Activated naive CD4-positive, alpha-beta T cell treated with anti-CD3 and anti-CD28 coated beads, Interleukin-2, amount 50 U/mL, for 24 hours (primary cell): ENCODE measurements around the gene ZC3H13.
"Not testable (repeated sequence)": the region's sequence is repeated elsewhere in the genome, so short reads cannot be mapped to it uniquely, and the experiment has no call there.

Experiments used
- H3K27ac Mint-ChIP-seq: one replicate; pipeline ENCODE4 v1.8.0; 2021; ENCODE audit warnings: mild to moderate bottlenecking, mixed read lengths
- H3K27me3 Mint-ChIP-seq: one replicate; pipeline ENCODE4 v1.8.0; 2021; ENCODE audit warnings: mixed read lengths
- H3K36me3 Mint-ChIP-seq: one replicate; pipeline ENCODE4 v1.8.0; 2021; ENCODE audit warnings: mixed read lengths
- H3K4me1 Mint-ChIP-seq: one replicate; pipeline ENCODE4 v1.8.0; 2021; ENCODE audit warnings: mixed read lengths
- H3K4me3 Mint-ChIP-seq: one replicate; pipeline ENCODE4 v1.8.0; 2021; ENCODE audit warnings: mild to moderate bottlenecking, mixed read lengths
- H3K9me3 Mint-ChIP-seq: one replicate; pipeline ENCODE4 v1.8.0; 2021; ENCODE audit warnings: mixed read lengths

Gene ZC3H13

DNA sequence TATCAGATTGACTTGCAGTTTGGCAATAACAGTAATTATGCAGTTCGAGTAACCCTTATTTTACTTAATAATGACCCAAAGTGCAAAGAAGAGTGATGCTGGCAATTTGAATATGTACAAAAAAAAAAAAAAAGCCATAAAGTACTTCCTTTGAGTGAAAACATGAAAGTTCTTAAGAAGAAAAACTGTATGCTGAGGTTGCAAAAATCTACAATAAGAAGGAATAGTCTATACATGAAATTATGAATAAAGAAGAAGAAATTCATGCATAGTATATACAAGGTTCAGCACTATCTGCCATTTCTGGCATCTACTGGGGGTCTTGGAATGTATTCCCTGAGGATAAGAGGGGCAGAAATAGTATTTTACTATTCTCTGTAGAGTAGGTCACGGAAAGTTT lies 55.9 kb downstream of the ZC3H13 start:
- no peak overlapping the region for H3K4me3 Mint-ChIP-seq
- H3K36me3 Mint-ChIP-seq: peaks cover 19% of the 10 kb centered on the region
- H3K4me1 Mint-ChIP-seq: peaks cover 9% of the 10 kb centered on the region
- H3K27ac Mint-ChIP-seq: no peak overlapping the region
- H3K9me3 Mint-ChIP-seq: no peaks in the 10 kb centered on the region
- H3K27me3 Mint-ChIP-seq: no peaks in the 10 kb centered on the region

DNA sequence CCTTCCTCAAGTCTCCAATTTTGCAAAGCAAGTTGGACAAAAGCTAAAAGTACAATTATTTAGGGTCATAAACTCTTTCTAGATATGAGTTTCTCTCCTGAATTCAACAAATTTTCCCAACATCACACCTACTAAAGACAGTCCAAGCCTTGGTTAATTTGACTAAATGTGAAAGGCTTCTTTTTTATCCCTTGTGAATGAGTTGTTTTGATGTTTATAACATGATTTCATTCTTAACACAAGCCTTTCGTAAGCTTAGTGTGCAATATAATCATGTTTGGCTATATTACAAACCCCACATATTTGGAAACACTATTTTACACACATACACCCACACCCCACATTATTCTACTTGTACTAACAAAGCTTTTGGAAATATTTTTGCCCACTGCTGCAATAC lies 57.3 kb downstream of the ZC3H13 start:
- peaks cover 9% of the 10 kb centered on the region for H3K4me1 Mint-ChIP-seq
- H3K9me3 Mint-ChIP-seq: no peaks in the 10 kb centered on the region
- H3K36me3 Mint-ChIP-seq: peaks cover 15% of the 10 kb centered on the region
- no peak overlapping the region for H3K27ac Mint-ChIP-seq
- no peak overlapping the region for H3K4me3 Mint-ChIP-seq
- H3K27me3 Mint-ChIP-seq: no peaks in the 10 kb centered on the region

DNA sequence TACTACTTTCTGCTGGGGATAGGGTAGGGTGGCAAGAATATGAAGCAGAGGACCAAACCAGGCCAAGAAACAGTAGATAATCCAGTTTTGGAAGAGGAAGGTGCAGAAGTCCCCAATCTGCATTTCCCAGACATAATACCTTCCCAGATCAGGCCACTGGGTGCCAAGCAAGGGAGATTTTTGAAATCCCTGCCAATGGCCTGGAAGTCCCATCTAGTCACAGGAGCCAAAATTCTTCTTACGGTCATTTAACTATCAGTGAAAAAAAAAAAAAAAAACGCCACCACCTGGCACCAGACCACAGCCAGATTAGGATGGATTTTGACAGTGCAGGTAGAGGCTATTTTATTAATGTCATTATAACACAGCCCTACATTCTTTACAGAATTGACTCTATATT lies 57.8 kb downstream of the ZC3H13 start:
- H3K9me3 Mint-ChIP-seq: no peaks in the 10 kb centered on the region
- peaks cover 9% of the 10 kb centered on the region for H3K4me1 Mint-ChIP-seq
- no peak overlapping the region for H3K4me3 Mint-ChIP-seq
- peaks cover 12% of the 10 kb centered on the region for H3K36me3 Mint-ChIP-seq
- no peaks in the 10 kb centered on the region for H3K27me3 Mint-ChIP-seq
- H3K27ac Mint-ChIP-seq: no peak overlapping the region

DNA sequence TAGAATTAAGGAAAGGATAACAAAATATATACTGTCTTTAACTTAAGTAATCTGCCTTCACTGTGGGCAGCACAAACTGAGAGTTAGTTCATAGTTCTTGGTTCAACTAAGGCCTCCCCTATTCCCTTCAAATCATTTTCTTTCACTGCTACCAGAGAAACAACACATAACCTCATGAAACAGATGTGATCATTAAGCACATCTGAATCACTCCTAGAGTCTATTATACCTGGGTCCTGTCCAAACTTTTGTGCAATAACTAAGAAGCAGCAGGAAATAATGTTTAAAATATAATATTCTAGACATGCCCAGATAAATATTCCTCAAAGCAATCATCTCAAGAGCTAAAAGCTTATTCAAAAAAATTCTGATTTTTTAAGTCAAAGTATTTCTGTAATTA lies 62.9 kb downstream of the ZC3H13 start:
- H3K36me3 Mint-ChIP-seq: peaks cover 28% of the 10 kb centered on the region
- H3K4me3 Mint-ChIP-seq: no peak overlapping the region
- no peak overlapping the region for H3K27ac Mint-ChIP-seq
- no peaks in the 10 kb centered on the region for H3K9me3 Mint-ChIP-seq
- peaks cover 9% of the 10 kb centered on the region for H3K4me1 Mint-ChIP-seq
- no peaks in the 10 kb centered on the region for H3K27me3 Mint-ChIP-seq

DNA sequence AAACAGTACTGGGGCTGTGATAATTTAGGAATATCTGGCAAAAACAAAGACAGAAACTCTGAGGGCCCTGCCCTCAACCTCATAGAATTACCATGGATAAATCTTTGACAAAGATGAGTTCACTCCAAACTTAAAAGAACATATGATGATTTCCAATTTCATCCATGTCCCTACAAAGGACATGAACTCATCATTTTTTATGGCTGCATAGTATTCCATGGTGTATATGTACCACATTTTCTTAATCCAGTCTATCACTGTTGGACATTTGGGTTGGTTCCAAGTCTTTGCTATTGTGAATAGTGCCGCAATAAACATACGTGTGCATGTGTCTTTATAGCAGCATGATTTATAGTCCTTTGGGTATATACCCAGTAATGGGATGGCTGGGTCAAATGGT lies 71.4 kb downstream of the ZC3H13 start:
- Mint-ChIP-seq H3K36me3 (peaks cover 50% of the 10 kb centered on the region), H3K4me1 (peaks cover 29% of the 10 kb centered on the region)
- not testable (repeated sequence) for H3K4me3 Mint-ChIP-seq, H3K27ac Mint-ChIP-seq, H3K27me3 Mint-ChIP-seq, H3K9me3 Mint-ChIP-seq

DNA sequence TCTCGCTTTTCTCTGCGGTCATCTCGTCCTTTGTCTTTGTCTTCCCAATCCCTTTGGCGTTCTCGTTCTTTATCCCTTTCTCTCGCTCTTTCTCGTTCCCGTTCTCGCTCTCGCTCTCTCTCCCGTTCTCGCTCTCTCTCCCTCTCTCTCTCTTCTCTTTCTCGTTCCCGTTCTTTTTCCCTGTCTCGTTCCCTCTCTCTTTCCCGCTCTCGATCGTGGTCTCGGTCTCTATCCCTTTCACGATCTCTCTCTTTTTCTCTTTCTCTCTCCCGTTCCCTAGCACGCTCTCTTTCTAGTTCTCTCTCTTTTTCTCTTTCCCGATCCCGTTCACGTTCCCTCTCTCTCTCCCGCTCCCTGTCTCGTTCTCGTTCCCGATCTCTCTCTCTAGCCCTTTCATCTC lies 77.2 kb downstream of the ZC3H13 start:
- Mint-ChIP-seq H3K4me3 (no peak overlapping the region), H3K27me3 (no peaks in the 10 kb centered on the region), H3K36me3 (peaks cover 36% of the 10 kb centered on the region), H3K4me1 (peaks cover 19% of the 10 kb centered on the region), H3K27ac (peak overlapping the region; percentile 80), H3K9me3 (no peaks in the 10 kb centered on the region)

DNA sequence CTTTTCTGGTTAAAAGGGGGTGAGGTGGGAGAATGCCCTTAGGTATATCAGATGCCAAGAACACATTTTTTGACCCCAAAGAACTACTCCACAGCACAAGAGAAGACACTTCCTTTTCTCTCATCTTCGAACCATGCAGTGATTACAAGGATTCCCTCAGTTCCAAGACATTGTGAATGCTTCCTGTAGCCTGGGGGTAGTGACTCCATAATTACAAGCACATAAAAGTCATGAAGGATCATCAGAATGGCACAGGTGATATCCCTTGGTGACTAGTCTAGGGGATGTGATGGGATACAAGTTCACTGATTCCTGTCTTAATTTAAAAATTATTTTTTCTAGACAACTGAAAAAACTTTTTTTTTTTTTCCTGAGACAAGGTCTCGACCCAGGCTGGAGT lies 78.0 kb downstream of the ZC3H13 start:
- H3K4me1 Mint-ChIP-seq: peaks cover 15% of the 10 kb centered on the region
- H3K36me3 Mint-ChIP-seq: peaks cover 38% of the 10 kb centered on the region
- no peaks in the 10 kb centered on the region for H3K9me3 Mint-ChIP-seq
- H3K27me3 Mint-ChIP-seq: no peaks in the 10 kb centered on the region
- no peak overlapping the region for H3K27ac Mint-ChIP-seq
- no peak overlapping the region for H3K4me3 Mint-ChIP-seq

DNA sequence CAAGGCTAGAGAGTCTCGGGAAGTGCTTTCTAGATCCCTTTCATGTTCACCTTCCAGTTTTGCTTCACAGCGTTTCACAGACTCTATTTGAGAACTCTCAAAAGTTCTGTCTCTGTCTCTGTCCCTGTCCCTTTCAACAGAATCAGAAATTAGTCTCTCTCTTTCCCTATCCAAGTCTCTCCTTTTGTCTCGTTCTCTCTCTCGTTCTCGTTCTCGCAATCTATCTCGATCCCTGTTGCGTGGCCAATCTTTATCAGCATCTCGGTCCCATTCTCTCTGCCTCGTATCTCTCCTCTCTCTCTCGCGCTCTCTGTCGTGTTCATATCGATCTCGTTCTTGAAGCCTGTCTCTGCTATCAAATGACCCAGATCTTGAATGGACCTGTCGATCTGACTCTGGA lies 85.0 kb downstream of the ZC3H13 start:
- H3K9me3 Mint-ChIP-seq: no peaks in the 10 kb centered on the region
- peaks cover 23% of the 10 kb centered on the region for H3K4me1 Mint-ChIP-seq
- peak overlapping the region; percentile 69 for H3K27ac Mint-ChIP-seq
- no peak overlapping the region for H3K4me3 Mint-ChIP-seq
- H3K36me3 Mint-ChIP-seq: peaks cover 37% of the 10 kb centered on the region
- H3K27me3 Mint-ChIP-seq: no peaks in the 10 kb centered on the region

DNA sequence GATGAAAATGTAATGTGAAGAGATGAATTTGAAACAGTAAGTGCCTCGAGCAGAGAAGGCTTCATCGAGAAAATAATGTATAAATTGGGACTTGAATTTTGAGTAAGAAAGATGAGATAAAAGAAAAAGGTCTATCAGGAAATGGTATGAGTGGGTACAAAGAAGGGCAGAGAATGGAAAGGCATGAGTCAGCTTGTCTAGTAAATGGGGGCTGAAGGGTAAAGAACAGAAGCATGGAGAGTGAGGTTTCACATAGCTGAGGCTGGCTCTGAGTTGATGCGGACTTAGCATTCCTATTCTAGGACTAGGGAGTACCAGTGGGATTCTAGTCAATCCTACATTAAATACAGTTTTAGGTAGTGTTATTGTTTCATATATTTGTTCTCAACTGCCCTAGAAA lies 85.8 kb downstream of the ZC3H13 start:
- no peaks in the 10 kb centered on the region for H3K9me3 Mint-ChIP-seq
- H3K4me1 Mint-ChIP-seq: peaks cover 23% of the 10 kb centered on the region
- peak overlapping the region; percentile 31 for H3K27ac Mint-ChIP-seq
- H3K36me3 Mint-ChIP-seq: peaks cover 35% of the 10 kb centered on the region
- peak overlapping the region; percentile 34 for H3K4me3 Mint-ChIP-seq
- no peaks in the 10 kb centered on the region for H3K27me3 Mint-ChIP-seq

DNA sequence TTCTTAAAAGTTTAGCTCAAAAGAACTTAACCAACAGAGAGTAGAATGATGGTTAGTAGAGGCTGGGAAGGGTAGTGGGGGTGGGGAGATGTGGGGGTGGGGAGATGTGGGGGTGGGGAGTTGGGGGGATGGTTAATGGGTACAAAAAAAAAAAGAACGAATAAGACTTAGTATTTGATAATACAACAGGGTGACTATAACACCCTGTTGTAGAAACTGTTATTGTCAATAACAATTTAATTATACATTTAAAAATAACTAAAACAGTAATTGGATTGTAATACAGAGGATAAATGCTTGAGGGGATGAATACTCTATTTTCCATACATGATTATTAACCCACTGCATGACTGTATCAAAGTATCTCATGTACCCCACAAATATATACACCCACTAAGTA lies 91.1 kb downstream of the ZC3H13 start:
- Mint-ChIP-seq H3K9me3 (no peaks in the 10 kb centered on the region), H3K4me3 (no peak overlapping the region)

DNA sequence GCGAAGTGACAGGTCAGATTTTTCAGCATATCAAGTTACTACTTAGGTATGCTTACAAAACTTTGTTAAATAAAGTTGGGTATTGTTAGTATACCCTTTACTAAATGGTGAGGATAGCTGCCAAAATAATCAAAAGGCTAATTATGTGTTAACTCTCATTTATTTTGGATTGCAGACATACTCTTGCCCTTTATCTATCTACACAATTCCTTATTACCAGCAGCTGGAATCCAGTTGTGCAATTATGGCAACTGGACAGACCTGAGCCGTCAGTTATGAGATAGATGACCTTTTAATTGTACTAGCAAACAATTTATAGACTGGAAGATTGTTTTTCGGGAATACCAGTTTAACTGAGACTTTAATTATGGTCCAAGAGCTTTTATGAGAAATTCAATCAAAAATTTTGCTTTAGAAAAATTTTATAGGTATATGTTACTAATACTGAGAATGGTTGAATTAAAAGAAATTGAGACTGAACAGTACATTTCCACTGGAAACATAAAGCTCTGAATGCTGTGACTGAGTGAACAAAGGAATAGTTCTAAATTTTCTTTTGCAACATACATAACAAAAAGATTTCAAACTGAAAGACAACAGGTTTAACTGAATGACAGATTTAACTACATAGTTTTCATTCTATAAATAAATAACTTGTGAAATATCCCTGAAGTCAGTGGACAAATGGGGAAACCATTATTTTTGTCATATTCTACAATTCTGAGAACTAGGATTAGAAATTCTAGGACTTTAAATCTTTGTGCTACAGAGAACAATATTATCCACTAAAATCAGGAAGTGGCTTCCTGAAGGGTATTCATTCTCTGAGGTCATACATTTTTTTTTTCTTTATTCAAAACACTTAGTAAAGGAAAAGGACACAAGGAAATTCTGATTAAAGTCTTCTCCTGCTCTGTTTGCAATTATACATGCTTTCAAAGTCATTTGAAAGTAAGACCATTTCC lies 97.4 kb downstream of the ZC3H13 start:
- H3K36me3 Mint-ChIP-seq: peaks cover 24% of the 10 kb centered on the region
- H3K27me3 Mint-ChIP-seq: no peaks in the 10 kb centered on the region
- H3K9me3 Mint-ChIP-seq: no peaks in the 10 kb centered on the region
- no peak overlapping the region for H3K27ac Mint-ChIP-seq
- H3K4me3 Mint-ChIP-seq: no peak overlapping the region
- peaks cover 9% of the 10 kb centered on the region for H3K4me1 Mint-ChIP-seq

More for the DNA sequence above, 91.1 kb downstream of the ZC3H13 start:
- Mint-ChIP-seq H3K27me3 (no peaks in the 10 kb centered on the region), H3K27ac (no peak overlapping the region), H3K4me1 (peaks cover 11% of the 10 kb centered on the region), H3K36me3 (peaks cover 24% of the 10 kb centered on the region)

DNA sequence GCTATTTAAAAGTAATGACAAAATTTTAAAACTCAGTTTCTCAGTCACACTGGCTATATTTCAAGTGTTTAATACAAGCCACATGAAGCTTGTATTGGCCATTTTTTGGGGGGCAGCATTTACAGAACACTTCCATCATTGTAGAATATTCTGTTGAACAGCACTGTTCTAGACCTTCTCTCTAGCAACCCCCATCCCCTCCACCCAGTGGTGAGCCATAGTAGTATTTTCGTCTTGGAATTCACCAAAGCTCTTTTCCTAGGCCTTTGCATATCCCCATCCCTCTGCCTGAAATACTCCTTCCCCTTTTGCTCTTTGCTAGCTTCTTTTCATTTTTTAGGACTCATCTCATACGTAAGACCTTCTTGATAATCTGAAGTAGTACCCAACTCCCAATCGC lies 99.5 kb downstream of the ZC3H13 start:
- H3K9me3 Mint-ChIP-seq: no peaks in the 10 kb centered on the region
- H3K4me1 Mint-ChIP-seq: peaks cover 9% of the 10 kb centered on the region
- H3K4me3 Mint-ChIP-seq: no peak overlapping the region
- H3K27ac Mint-ChIP-seq: peak overlapping the region; percentile 1
- no peaks in the 10 kb centered on the region for H3K27me3 Mint-ChIP-seq
- peaks cover 20% of the 10 kb centered on the region for H3K36me3 Mint-ChIP-seq

DNA sequence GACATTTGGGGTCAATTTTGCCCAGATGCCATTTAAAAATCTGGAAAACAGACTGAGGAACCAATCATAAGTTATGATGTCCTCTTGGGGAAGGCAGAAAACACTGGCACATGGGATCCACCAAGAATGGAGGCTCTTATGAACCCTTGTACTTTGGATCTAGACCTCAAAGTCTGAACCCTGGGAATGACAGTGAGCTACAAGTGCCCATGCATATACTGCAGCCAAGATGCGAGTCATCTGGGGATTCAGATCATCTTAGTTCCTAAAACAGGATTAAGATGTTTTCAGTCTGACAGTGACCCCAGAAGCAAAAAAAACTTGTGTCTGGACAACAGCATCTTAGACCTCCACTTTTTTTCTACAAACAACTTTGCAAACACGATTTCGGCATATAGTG lies 100.8 kb downstream of the ZC3H13 start:
- Mint-ChIP-seq H3K36me3 (peaks cover 14% of the 10 kb centered on the region), H3K4me1 (peaks cover 9% of the 10 kb centered on the region), H3K9me3 (no peaks in the 10 kb centered on the region), H3K4me3 (no peak overlapping the region), H3K27ac (no peak overlapping the region), H3K27me3 (no peaks in the 10 kb centered on the region)

DNA sequence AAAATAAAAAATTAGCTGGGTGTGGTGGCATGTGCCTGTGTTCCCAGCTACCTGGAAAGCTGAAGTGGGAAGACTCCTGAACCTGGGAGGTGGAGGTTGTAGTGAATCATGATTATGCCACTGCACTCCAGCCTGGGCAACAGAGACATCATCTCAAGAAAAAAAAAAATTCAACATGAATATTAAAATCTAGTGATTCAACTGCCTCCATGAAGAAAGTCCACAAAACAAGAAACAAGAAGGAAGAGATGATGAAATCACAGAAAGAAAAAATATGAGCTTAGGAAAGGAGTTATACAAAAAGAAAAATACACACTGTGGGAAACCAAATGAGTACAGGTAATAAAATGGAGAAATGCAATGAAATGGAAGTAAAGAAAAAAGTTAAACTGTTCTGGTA lies 101.4 kb downstream of the ZC3H13 start:
- Mint-ChIP-seq H3K27ac (peak overlapping the region; percentile 8), H3K4me3 (no peak overlapping the region), H3K36me3 (peaks cover 10% of the 10 kb centered on the region), H3K4me1 (peaks cover 9% of the 10 kb centered on the region), H3K27me3 (no peaks in the 10 kb centered on the region), H3K9me3 (no peaks in the 10 kb centered on the region)

DNA sequence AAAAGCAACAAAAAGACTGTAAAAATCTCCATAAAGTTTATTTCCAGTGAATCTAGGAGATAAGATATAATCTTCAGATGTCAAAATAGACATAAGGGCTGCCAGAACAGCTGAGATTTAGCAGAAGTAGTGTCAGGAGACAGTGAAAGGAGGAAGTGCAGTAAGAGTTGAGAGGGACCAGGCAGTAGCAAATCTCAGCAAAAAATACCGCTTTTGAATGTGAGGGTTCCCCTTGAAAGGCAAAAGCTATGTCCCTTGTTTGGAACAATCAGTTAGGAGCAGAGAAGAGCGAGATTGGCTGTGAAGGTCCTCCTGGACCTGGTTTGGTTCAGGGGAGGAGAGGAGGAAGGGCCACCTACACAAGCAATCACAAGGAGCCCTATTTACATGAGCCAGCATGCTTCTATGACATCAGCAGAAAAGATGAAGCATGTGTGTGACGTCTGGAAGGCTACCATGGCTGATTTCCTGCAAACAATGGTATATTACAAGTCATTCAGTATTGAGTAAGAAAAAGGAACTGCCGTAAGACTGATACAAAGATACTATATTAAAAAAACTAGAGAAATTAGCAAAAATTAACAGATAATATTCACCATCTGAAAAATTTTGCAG lies 102.1 kb downstream of the ZC3H13 start:
- H3K27me3 Mint-ChIP-seq: no peaks in the 10 kb centered on the region
- H3K9me3 Mint-ChIP-seq: no peaks in the 10 kb centered on the region
- H3K36me3 Mint-ChIP-seq: peaks cover 4% of the 10 kb centered on the region
- H3K27ac Mint-ChIP-seq: peak overlapping the region; percentile 52
- H3K4me3 Mint-ChIP-seq: no peak overlapping the region
- peaks cover 9% of the 10 kb centered on the region for H3K4me1 Mint-ChIP-seq

DNA sequence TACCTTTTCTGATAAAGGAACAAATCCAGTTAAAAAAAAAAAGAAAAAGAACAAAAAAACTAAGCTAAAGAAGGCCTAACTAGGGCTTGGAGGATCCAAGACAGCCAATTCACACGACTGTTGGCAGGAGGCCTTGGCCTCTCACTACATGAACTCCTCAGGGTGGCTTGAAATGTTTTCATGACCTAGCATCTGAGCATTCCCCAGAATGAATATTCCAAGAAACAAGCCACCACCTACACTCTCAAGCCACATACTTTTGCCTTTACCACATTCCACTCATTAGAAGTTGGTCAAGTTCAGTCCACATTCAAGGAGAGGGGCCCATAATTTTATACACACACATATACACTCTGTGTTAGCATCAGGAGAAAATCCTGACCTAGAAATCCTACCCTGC lies 103.4 kb downstream of the ZC3H13 start:
- no peak overlapping the region for H3K27ac Mint-ChIP-seq
- H3K4me3 Mint-ChIP-seq: no peak overlapping the region
- H3K9me3 Mint-ChIP-seq: no peaks in the 10 kb centered on the region
- peaks cover 9% of the 10 kb centered on the region for H3K4me1 Mint-ChIP-seq
- H3K36me3 Mint-ChIP-seq: peaks cover 4% of the 10 kb centered on the region
- H3K27me3 Mint-ChIP-seq: no peaks in the 10 kb centered on the region
